ENCODE measurements around the gene IFIT2.
"Not testable (repeated sequence)": the region's sequence is repeated elsewhere in the genome, so short reads cannot be mapped to it uniquely, and the experiment has no call there.

Gene IFIT2

DNA sequence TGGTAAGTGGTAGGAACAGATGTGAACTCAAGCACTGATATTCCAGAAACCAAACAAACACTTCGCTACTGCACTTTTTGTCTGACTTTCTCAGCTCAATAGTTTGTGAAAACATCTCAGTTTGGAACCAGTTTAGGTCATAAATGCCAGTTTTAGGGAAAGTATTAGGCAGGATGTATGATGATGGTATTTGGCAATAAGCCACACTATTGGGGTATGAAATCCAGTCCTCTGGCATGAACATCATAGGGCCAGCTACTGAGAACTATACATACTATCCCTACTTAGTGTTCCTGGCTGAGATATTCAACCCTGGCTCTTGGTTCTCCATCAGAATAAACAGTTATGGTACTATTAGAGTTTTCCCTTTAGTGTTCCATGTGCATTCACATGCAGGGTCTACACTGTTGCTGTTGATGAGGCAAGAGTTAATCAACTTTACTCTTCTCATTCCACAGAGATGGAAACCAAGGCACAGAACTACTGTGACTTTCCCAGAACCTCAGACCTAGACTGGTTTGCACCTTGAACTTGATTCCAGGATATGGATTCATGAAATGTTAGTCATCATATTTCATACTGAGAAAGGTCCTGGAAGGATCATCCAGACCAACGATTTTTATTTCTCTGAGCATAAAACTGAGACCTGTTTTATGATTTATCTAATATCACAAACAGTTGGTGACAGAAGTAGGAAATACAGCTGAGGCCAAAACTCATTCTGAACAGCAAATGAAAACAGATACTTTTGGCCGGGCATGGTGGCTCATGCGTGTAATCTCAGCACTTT lies 20.0 kb upstream of the IFIT2 start:
- DNase-seq, result no peak

DNA sequence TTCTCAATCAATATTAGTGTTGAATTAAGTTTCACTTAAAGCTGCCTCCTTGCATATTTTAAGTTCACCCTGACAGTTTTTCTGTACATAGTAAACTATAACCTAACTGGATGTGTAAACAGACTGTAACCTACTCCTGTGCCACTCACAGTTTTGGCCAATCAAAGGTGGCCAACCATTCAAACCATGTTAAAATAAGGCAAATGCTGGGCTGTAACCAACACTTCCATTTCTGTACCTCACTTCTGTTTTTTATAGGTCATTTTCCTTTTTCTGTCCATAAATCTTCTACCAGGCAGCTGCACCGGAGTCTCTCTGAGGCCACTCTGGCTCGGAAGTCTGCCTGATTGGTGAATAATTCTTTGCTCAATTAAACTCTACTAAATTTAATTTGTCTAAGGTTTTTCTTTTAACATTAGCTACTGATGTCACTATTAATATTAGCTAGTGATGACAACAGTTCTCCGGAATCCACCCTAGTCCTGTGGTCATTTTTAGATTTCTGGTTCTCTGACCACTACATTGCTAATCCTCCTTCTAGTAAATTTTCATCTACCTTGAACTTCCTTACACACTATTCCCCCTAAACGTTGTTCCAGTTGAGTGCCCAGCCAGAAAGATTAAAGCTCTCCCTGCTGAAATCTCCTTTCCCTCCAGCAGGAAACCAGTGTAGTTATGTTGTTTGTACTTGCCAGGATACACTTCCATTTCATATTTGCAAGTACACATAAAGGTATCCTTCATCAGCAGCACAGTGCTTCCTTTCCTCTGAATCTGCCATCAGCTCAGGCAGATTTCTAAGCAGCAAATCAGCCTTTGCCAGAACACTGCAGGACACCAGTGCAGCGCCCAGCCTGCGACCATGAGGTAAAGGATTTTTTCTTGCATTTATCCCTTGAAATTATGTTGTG lies 18.6 kb upstream of the IFIT2 start:
- DNase-seq, result no peak

DNA sequence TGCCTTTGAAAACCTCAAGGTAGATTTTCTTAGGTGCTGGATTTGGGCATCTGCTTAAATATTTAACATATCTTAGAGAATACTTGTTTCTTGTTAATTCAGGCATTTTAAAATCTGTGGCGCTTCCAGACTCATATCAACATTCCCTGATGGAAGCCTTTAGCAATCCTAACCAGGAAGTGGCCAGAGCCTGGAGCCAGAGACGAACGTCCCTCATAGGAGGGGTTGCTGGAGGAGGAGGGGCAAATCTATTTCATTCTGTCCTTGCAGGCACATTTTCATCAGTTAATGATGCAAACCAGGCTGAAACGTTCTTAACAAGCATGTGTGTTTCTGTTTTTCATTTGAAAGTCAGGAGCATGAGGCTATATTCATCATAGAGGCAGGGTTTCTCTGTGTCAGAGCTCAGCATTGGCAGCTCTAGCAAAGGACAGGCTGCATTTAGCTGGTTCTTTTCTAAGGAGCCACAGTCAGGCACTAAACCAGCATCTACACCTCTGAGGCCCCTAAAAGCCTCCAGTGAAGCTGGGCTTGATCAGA lies 17.8 kb upstream of the IFIT2 start:
- DNase-seq, result no peak

DNA sequence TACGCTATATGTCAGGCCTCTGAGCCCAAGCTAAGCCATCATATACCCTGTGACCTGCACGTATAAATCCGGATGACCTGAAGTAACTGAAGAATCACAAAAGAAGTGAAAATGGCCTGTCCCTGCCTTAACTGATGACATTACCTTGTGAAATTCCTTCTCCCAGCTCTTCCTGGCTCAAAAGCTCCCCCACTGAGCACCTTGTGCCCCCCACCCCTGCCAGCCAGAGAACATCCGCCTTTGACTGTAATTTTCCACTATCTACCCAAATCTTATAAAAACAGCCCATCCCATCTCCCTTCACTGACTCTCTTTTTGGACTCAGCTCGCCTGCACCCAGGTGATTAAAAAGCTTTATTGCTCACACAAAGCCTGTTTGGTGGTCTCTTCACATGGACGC lies 17.1 kb upstream of the IFIT2 start:
- not testable (repeated sequence) for DNase-seq

DNA sequence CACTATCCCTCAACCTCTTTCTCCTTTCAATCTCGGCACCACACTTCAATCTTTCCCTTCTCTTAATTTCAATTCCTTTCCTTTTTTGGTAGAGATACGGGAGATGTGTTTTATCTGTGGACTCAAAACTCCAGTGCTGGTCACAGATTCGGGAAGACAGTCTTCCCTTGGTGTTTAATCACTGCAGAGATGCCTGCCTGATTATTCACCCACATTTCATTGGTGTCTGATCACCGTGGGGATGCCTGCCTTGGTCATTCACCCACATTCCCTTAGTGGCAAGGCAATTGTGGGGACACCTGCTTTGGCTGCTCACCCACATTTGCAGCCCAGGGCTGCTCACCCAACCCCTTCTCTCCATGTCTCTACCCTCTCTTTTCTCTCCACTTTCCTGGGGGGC lies 16.5 kb upstream of the IFIT2 start:
- not testable (repeated sequence) for DNase-seq

DNA sequence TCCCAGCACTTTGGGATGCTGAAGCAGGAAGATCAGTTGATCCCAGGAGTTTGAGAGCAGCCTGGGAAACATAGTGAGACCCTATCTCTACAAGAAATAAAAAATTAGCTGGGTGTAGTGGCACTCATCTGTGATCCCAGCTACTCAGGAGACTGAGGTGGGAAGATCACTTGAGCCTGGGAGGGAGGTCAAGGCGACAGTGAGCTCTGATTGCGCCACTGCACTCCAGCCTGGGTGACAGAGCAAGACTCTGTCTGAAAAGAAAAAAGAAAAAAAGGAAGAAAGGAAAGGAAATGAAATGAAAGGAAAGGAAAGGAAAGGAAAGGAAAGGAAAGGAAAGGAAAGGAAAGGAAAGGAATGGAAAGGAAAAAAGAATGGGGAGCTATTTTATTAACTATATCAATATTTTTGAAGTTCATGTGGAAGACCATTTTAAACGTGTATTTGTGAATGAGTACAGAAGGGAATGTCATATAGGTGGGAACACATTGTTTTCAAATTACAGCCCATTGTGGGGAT lies 7.1 kb upstream of the IFIT2 start:
- no peak for DNase-seq

DNA sequence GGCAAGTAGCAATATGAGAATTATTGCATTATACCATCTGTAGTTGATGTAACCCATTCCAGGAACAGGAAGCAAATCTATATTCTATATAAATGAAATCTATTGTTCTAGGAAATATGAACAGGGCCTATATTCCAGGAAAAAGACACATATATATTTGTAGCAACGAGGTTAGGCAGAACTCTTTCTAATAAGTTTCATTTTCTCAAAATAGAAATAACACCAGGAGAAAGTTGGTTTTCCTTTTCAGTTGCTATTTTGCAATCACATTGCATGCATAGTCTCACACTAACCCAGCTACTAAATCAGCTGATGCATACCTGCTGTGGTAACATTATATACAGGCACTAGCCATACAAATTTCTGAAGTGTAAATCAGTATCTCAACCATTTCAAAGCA lies 6.2 kb upstream of the IFIT2 start:
- DNase-seq, result no peak

DNA sequence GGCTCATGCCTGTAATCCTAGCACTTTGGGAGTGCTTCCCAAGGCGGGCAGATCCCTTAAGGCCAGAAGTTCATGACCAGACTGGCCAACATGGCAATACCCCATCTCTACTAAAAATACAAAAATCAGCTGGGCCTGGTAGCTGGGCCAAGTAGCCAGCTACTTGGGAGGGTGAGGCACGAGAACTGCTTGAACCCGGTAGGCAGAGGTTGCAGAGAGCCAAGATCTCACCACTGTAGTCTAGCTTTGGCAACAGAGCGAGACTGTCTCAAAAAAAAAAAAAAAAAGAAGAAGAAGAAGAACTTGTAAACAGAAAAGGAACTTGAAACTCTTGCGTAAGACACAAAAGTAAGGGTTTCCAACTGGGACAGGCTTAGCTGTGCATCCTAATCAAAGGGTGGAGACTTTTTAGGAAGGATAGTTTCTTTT lies 5.6 kb upstream of the IFIT2 start:
- DNase-seq, result no peak

DNA sequence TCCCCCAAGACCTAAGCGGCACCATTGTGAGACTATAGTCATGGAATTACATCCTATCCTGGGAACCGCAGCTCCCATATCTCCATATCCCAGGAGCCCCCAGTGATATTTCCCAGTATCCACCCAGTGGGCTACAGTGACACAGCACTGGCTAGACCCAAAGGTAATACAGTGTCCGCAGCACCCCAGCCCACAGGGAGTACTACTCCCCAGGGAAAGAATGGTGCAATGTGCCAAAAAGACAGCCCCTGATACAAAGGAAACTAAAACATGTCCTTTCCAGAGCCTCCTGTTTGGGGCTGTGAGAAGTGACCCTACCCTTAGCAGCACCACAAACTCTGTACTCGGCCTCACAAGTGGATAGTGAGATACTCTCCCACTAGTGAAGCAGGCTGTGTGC lies 4.5 kb upstream of the IFIT2 start:
- DNase-seq, result no peak

DNA sequence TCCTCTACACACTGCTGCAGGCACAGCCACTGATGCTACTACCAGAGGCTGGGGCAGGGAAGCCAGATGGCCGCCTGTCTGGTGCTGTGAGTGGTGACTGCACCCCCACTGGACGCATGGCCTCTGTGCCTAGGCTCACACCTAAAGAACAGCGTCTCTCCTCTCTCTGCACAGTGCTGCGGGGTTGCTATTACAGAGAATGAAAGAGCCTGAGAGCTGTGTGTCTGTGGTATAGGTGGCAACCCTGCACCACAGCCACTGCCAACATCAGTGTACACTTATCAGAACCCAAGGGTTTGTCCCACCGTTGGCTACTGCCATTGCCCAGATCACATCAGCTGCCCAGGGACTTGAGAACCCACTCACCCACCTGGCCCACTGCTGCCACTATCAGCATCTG lies 4.1 kb upstream of the IFIT2 start:
- no peak for DNase-seq

DNA sequence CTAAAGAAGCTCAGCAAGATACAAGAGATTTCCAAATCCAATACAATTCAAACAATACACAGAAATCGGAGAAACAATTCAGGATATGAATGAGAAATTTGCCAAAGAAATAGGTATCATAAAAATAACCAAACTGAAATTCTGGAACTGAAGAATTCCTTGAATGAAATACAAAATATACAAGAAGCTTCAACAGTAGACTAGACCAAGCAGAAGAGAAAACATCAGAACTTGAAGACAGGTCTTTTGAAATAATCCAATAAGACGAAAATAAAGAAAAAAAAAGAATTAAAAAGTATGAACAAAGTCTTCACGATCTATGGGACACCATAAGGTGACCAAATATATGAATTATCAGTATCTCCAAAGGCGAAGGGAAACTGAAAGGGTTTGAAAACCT lies 2.8 kb upstream of the IFIT2 start:
- DNase-seq, result no peak

DNA sequence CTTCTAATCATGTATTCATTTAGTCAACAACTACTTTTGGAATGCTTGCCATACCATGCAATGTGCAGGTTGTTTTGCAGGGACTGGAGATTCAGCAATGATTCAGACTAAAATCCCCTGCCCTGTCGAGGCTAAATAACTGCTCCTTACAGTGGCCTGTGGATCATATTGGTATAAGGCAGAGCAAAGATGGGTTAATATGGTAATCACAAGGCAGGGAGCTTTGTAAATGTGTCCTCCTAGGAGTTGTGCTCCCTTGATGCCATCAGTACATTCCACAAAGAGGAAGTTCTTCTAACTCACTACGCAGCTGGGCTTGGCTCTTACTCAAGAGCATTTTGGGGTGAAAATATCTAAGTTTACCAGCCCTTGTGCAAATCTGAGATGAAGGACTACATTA lies 614 bp upstream of the IFIT2 start:
- no peak for DNase-seq

DNA sequence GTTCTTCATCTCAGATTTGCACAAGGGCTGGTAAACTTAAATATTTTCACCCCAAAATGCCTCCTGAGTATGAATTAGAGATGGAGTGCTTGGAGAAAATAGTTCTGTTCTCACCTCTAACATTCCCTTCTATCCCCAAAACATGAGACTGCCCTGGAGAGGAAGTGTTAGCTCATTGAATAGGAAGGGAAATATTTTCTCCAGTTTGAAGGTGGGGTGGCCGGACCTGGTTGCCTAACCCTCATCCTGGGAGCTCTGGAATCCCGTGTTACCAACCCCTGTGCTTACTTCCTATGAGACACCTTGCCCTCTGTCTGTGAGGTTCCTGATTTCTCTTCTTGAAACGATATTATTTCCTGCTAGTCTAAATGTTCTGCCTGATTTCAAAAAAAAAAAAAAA lies 779 bp downstream of the IFIT2 start:
- DNase-seq, result no peak

DNA sequence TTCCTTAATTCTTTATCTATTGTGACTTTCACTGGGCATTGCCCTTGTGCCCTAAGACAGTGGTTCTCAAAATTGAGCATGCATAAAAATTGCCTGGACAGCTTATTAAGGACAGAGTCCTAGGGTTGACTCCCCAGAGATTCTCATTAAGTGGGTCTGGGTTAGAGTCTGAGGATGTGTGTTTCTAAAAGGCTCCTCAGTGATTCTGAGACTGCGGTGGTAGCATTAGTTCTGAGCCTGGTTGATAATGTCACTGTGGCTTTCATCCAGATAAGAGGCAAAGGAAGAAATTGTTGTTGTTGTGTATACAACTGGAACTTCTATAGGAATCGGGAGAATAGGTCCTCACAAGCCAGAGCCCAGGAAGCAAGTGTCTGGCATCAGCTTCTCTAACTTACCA lies 1.3 kb downstream of the IFIT2 start:
- no peak for DNase-seq

DNA sequence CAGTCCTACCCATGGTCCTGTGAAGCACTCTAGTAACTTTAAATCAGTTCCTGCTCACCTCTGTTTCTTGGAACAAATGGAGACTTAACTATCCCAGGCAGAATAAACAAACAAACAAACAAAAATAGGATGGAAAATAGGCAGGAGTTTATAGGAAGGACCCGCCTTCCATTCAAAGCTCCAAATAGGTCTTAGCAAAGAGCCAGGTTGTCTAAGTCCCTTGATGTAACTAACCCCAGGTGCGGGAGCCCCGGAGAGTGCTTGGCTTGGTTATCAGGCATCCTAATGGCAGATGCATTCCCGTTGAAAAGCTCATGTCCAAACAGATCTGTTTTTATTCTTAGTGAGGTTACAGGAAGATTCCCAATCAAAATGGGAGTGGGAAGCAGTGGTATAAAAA lies 2.2 kb downstream of the IFIT2 start:
- no peak for DNase-seq

DNA sequence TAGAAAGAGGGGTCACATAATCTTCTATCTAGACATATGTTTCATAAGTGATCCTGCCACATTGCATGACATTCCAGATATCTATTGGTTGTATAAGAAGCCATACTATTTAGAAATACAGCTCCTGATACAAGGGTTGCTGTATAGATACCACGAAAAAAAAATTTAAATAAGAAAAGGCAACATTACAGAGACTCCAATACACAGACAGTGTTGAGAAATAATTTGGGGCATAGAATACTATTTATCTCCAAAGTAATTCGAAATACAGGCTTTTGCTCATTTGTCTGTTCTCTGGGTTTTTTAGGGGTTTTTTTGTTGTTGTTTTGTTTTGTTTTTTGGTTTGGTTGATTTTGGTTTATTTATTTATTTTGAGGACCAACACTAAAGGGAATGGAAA lies 2.6 kb downstream of the IFIT2 start:
- DNase-seq, result no peak

DNA sequence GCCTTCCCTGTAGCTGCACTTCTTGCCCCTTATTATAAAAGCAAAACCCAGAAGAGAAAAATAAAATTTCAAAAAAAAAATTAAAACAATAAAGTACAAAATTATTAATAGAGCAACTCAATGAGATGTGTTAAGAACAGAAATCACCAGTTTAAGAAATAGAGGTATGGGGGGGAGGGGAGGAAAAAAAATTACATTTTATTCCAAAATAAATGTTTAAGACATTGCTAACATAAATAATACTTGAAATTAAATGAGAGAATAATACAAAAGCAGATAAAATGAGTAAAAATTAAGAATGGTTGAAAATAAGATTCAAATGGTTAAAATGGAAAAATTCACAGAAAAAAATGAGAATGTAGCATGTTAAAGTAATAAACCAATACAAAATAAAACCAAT lies 3.1 kb downstream of the IFIT2 start:
- DNase-seq, result no peak

DNA sequence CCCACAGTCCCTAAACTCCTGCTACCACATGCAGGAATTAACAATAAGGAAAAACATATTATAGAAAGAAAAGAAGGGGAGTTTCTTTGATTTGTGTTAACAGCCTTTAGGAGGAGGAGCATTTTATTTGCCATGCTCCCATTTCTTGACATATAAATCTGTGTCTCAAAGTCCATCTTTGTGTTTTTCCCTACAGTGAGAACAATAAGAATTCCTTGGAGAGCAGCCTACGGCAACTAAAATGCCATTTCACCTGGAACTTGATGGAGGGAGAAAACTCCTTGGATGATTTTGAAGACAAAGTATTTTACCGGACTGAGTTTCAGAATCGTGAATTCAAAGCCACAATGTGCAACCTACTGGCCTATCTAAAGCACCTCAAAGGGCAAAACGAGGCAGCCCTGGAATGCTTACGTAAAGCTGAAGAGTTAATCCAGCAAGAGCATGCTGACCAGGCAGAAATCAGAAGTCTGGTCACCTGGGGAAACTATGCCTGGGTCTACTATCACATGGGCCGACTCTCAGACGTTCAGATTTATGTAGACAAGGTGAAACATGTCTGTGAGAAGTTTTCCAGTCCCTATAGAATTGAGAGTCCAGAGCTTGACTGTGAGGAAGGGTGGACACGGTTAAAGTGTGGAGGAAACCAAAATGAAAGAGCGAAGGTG lies 4.1 kb downstream of the IFIT2 start:
- no peak for DNase-seq

DNA sequence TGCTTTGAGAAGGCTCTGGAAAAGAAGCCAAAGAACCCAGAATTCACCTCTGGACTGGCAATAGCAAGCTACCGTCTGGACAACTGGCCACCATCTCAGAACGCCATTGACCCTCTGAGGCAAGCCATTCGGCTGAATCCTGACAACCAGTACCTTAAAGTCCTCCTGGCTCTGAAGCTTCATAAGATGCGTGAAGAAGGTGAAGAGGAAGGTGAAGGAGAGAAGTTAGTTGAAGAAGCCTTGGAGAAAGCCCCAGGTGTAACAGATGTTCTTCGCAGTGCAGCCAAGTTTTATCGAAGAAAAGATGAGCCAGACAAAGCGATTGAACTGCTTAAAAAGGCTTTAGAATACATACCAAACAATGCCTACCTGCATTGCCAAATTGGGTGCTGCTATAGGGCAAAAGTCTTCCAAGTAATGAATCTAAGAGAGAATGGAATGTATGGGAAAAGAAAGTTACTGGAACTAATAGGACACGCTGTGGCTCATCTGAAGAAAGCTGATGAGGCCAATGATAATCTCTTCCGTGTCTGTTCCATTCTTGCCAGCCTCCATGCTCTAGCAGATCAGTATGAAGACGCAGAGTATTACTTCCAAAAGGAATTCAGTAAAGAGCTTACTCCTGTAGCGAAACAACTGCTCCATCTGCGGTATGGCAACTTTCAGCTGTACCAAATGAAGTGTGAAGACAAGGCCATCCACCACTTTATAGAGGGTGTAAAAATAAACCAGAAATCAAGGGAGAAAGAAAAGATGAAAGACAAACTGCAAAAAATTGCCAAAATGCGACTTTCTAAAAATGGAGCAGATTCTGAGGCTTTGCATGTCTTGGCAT lies 4.8 kb downstream of the IFIT2 start:
- no peak for DNase-seq

DNA sequence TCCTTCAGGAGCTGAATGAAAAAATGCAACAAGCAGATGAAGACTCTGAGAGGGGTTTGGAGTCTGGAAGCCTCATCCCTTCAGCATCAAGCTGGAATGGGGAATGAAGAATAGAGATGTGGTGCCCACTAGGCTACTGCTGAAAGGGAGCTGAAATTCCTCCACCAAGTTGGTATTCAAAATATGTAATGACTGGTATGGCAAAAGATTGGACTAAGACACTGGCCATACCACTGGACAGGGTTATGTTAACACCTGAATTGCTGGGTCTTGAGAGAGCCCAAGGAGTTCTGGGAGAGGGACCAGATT lies 5.4 kb downstream of the IFIT2 start:
- DNase-seq, result no peak

DNA sequence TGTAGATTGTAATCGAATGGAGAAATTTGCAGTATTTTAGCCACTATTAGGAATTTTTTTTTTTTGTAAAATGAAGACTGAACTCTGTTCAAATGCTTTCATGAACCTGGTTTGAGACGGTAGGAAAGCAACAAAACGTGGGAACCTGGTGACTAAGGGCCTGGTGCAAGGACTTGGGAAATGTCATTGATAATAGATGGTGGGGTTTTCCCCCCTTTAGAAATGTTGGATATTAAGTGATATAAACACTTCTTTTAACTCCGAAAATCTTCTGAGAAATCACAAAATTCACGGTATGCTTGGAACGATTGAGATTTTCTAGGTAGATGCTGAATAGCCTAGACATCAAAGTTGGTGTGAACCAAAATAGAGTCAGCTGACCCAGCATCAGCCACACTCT lies 6.4 kb downstream of the IFIT2 start:
- no peak for DNase-seq

DNA sequence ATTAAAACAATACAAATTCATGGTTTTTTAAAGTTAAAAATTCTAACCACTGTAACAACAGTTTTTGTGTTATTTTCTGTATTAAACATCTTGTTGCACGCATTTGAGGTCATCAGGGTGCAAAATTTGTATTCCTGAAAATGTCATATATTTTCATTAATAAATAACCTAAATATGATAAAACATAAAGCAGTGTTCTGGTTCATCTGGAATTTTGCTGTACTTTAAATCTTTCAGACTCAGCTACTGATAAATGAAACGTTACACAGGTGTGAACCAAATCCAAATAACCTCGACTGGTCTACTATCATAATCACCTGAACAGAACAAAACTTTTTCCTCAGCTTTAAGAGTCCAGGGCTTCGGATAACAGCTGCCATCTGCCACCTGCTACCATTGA lies 6.9 kb downstream of the IFIT2 start:
- DNase-seq, result no peak

Data from effector CD4-positive, alpha-beta T cell (primary cell).